ENCODE measurements around the gene MTG2. TPM values are rescaled to one million over a fixed set of nuclear protein-coding genes. Genes with fewer than 3 reads are reported as not detected.

MTG2 gene
- total and polyA plus RNA-seq, 2 of the 13 experiments (the other 11 are each of a cell fraction or from before 2014, with no cell fraction given): 20.4 to 37.8 TPM

GRCh38 chr20:62148908-62149314 lies 33.9 kb upstream of the MTG2 start (continued):
- TF ChIP-seq ZNF772 (CRISPR knock-in tag; IDR thresholded peaks at IDR 0.05) (no peak), ZBTB40 (IDR thresholded peaks at IDR 0.05) (no peak), ZBTB40 (CRISPR knock-in tag; IDR thresholded peaks at IDR 0.05) (no peak), STAT5B (CRISPR knock-in tag; IDR thresholded peaks at IDR 0.05) (no peak), TIGD3 (CRISPR knock-in tag; IDR thresholded peaks at IDR 0.05; ENCODE audit: borderline replicate concordance) (no peak), HDAC1 (CRISPR knock-in tag; IDR thresholded peaks at IDR 0.05) (no peak; the same call in 1 of the 2 replicates), RERE (CRISPR knock-in tag; IDR thresholded peaks at IDR 0.05; ENCODE audit: low read depth) (no peak), ZNF552 (CRISPR knock-in tag; IDR thresholded peaks at IDR 0.05; ENCODE audit: borderline replicate concordance) (no peak), MED13 (CRISPR knock-in tag; IDR thresholded peaks at IDR 0.05) (no peak), ZNF441 (CRISPR knock-in tag; IDR thresholded peaks at IDR 0.05; ENCODE audit: borderline replicate concordance) (no peak), ZNF34 (CRISPR knock-in tag; IDR thresholded peaks at IDR 0.05; ENCODE audit: borderline replicate concordance) (no peak), ZFX (CRISPR knock-in tag; IDR thresholded peaks at IDR 0.05; ENCODE audit: low read depth) (peak; percentile 79), ZNF644 (CRISPR knock-in tag; IDR thresholded peaks at IDR 0.05; ENCODE audit: low read depth) (no peak), MAFK (conservative IDR thresholded peaks at IDR 0.05 in 1 of 2, IDR thresholded peaks at IDR 0.05 in 1 of 2; ENCODE audit: low read length in 2 of 2) (no peak), SPEN (CRISPR knock-in tag; IDR thresholded peaks at IDR 0.05; ENCODE audit: low read depth) (no peak), ZNF17 (CRISPR knock-in tag; IDR thresholded peaks at IDR 0.05) (no peak)

All from HepG2 (cell line).